Activated CD4-positive, CD25-positive, alpha-beta regulatory T cell treated with anti-CD3 and anti-CD28 coated beads, Interleukin-2, amount 50 U/mL, for 24 hours (primary cell): ENCODE measurements around the gene FBXL12.
"Not testable (repeated sequence)": the region's sequence is repeated elsewhere in the genome, so short reads cannot be mapped to it uniquely, and the experiment has no call there.

ENCODE experiments used
- ATAC-seq, 2 donors: fragments of 150-1000 bp; cut with Tn5 transposase; one replicate each; pipeline ENCODE4 v1.10.0; 2021; ENCODE audit warnings: mild to moderate bottlenecking in 1 of 2, moderate library complexity in 1 of 2

The FBXL12 gene

GRCh38 chr19:9838324-9838723 lies 19.4 kb upstream of the FBXL12 start:
- ATAC-seq = no peak

- no peak for ATAC-seq
Observed at GRCh38 chr19:9836021-9836420, 17.1 kb upstream of the FBXL12 start.

- ATAC-seq = peak in 1 of 2 donors; percentile 0
Observed at GRCh38 chr19:9835507-9835949, 16.6 kb upstream of the FBXL12 start.

GRCh38 chr19:9834726-9835506 lies 16.0 kb upstream of the FBXL12 start, which contains the start of gene PIN1:
PIN1 (plus strand) TSS chr19:9835318; CDS start chr19:9835345, 27 bp downstream.
- ATAC-seq = peak; percentile 98 to 99

GRCh38 chr19:9834307-9834725 lies 15.4 kb upstream of the FBXL12 start:
- no peak for ATAC-seq

GRCh38 chr19:9828551-9829063 lies 9.7 kb upstream of the FBXL12 start:
- ATAC-seq = no peak

- peak; percentile 99 for ATAC-seq
Observed at GRCh38 chr19:9827289-9828238, 8.7 kb upstream of the FBXL12 start, which contains the start of gene UBL5. UBL5 (plus strand) TSS chr19:9827918; CDS start chr19:9828338, 420 bp downstream.

- ATAC-seq = no peak
Observed at GRCh38 chr19:9823816-9824215, 4.9 kb upstream of the FBXL12 start.

GRCh38 chr19:9820034-9820433 lies 1.2 kb upstream of the FBXL12 start:
- not testable (repeated sequence) for ATAC-seq

GRCh38 chr19:9819596-9819909 lies 674 bp upstream of the FBXL12 start:
- no peak for ATAC-seq

- no peak for ATAC-seq
Observed at GRCh38 chr19:9818175-9818733, 625 bp downstream of the FBXL12 start.

- no peak for ATAC-seq
Observed at GRCh38 chr19:9811139-9811538, 7.7 kb downstream of the FBXL12 start.

GRCh38 chr19:9808855-9809824 lies 9.7 kb downstream of the FBXL12 start:
- peak; percentile 24 to 32 for ATAC-seq

- no peak for ATAC-seq
Observed at GRCh38 chr19:9806803-9807202, 12.1 kb downstream of the FBXL12 start.

GRCh38 chr19:9801976-9802375 lies 16.9 kb downstream of the FBXL12 start:
- no peak for ATAC-seq

- no peak for ATAC-seq
Observed at GRCh38 chr19:9799162-9799561, 19.7 kb downstream of the FBXL12 start.

- no peak for ATAC-seq
Observed at GRCh38 chr19:9797871-9798270, 21.0 kb downstream of the FBXL12 start.

- ATAC-seq = peak; percentile 56 to 63
Observed at GRCh38 chr19:9796113-9796773, 22.6 kb downstream of the FBXL12 start.

- ATAC-seq = peak; percentile 5 to 22
Observed at GRCh38 chr19:9793071-9793591, 25.7 kb downstream of the FBXL12 start.

GRCh38 chr19:9792206-9793070 lies 26.4 kb downstream of the FBXL12 start:
- peak; percentile 59 to 67 for ATAC-seq
